Hepatocyte (in vitro differentiated cells): Measurements from ENCODE around the gene EIF2B4. TPM values are rescaled to one million over a fixed set of nuclear protein-coding genes. Genes with fewer than 3 reads are reported as not detected.

Experiments used
- DNase-seq: peaks from one replicate; pipeline ENCODE4 v3.0.0-alpha.2; 2016; ENCODE audit warnings: low spot score
- H2AFZ ChIP-seq: fragments of 200-600 bp; sonication (generic); 2 replicates; pipeline ENCODE4 v1.6.0; 2016; ENCODE audit warnings: antibody characterized with exemption, mild to moderate bottlenecking
- H3K27ac ChIP-seq: fragments of 200-600 bp; sonication (generic); 2 replicates; pipeline ENCODE4 v1.5.1; 2016; ENCODE audit warnings: mild to moderate bottlenecking
- H3K27me3 ChIP-seq: fragments of 200-600 bp; sonication (generic); 2 replicates; pipeline ENCODE4 v1.6.1; 2016
- H3K36me3 ChIP-seq: fragments of 200-600 bp; sonication (generic); replicated peaks from 2 replicates; pipeline ENCODE4 v1.5.1; 2016; ENCODE audit warnings: low read depth; ENCODE audit not compliant: insufficient read depth
- H3K4me1 ChIP-seq: fragments of 200-600 bp; sonication (generic); 2 replicates; pipeline ENCODE4 v1.5.1; 2016; ENCODE audit warnings: mild to moderate bottlenecking, moderate library complexity; ENCODE audit not compliant: insufficient read depth
- H3K4me2 ChIP-seq: fragments of 200-600 bp; sonication (generic); 2 replicates; pipeline ENCODE4 v1.6.0; 2016
- H3K4me3 ChIP-seq: fragments of 200-600 bp; sonication (generic); 2 replicates; pipeline ENCODE4 v1.5.1; 2016; ENCODE audit warnings: mild to moderate bottlenecking
- H3K79me2 ChIP-seq: fragments of 200-600 bp; sonication (generic); 2 replicates; pipeline ENCODE4 v1.6.0; 2017; ENCODE audit warnings: mild to moderate bottlenecking
- H3K9me2 ChIP-seq: fragments of 200-600 bp; sonication (generic); replicated peaks from 2 replicates; pipeline ENCODE4 v1.6.0; 2017; ENCODE audit warnings: mild to moderate bottlenecking; ENCODE audit not compliant: insufficient read depth
- H3K9me3 ChIP-seq: fragments of 200-600 bp; sonication (generic); 2 replicates; pipeline ENCODE4 v1.5.1; 2016; ENCODE audit warnings: low read depth, mild to moderate bottlenecking
- H4K20me1 ChIP-seq: fragments of 200-600 bp; sonication (generic); 2 replicates; pipeline ENCODE4 v1.6.0; 2016; ENCODE audit warnings: mild to moderate bottlenecking; ENCODE audit not compliant: insufficient read depth, poor library complexity, severe bottlenecking
- CTCF ChIP-seq: fragments of 200-600 bp; sonication (generic); IDR thresholded peaks from 2 replicates; pipeline ENCODE4 v1.5.1; 2016; ENCODE audit warnings: antibody characterized with exemption, mild to moderate bottlenecking; ENCODE audit not compliant: poor library complexity
- EZH2 ChIP-seq: fragments of 200-600 bp; sonication (generic); IDR thresholded peaks from 2 replicates; pipeline ENCODE4 v1.6.1; 2016; ENCODE audit warnings: antibody characterized with exemption, mild to moderate bottlenecking, borderline replicate concordance
- EZH2phosphoT487 ChIP-seq: fragments of 200-600 bp; sonication (generic); IDR thresholded peaks from one replicate; pipeline ENCODE4 v1.6.1; 2018; ENCODE audit warnings: antibody characterized with exemption, mild to moderate bottlenecking, low read depth, moderate library complexity; ENCODE audit not compliant: unreplicated experiment, severe bottlenecking
- WGBS: methylation state at CpG from one replicate; pipeline ENCODE4 v1.1.6; 2016; ENCODE audit warnings: low lambda C conversion rate; ENCODE audit errors: missing lambda C conversion rate; 5-methylcytosine and 5-hydroxymethylcytosine counted together
- polyA plus RNA-seq: library from polyadenylated mRNA; unstranded; fragments of >200 nt; fragmentation: Nextera tagmentation; extraction: Ambion mirVana; gene quantifications from 2 replicates; pipeline ENCODE4 v1.2.1, GENCODE V29; 2016
- total RNA-seq: library from RNA; depleted of rRNA; stranded (reverse); fragments of >200 nt; gene quantifications from 2 replicates; pipeline ENCODE4 v1.2.3, GENCODE V29; 2014

EIF2B4 gene
- total and polyA plus RNA-seq, 2 experiments from 2014 or later, result 28.7 to 68.7 TPM

DNA sequence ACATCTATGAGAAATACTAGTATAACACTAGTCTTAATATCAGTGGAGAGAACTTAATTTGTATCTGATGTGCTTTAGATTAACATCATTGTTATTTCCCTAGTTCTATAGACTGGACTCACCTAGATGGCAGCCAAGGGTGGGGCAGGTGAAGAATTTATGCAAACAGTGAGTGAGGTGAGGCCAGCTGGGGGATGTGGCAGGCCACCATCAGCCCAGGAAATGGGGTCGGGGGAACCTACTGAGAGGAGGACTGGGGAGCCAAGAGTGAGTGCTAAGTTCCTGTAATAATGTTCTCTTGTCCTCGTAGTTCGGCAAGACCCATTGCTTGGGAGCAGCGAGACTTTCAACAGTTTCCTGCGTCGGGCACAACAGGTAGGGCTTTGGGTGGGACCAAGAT, 2.8 kb upstream of the EIF2B4 start:
- DNase-seq, result no peak
- WGBS, result 96% methylated on average over 6 of the region's 6 CpGs
- no peak overlapping the region for H3K4me3 ChIP-seq
- peak overlapping the region; percentile 90 for H3K27ac ChIP-seq
- peaks cover 5% of the 10 kb centered on the region for H4K20me1 ChIP-seq
- H3K9me2 ChIP-seq, result no peaks in the 10 kb centered on the region
- H2AFZ ChIP-seq, result no peak overlapping the region
- no peaks in the 10 kb centered on the region for H3K9me3 ChIP-seq
- H3K79me2 ChIP-seq, result peaks cover 73% of the 10 kb centered on the region
- TF ChIP-seq CTCF, result no peak
- TF ChIP-seq EZH2, result no peak
- TF ChIP-seq EZH2phosphoT487, result no peak
- H3K36me3 ChIP-seq, result peaks cover 5% of the 10 kb centered on the region
- no peaks in the 10 kb centered on the region for H3K27me3 ChIP-seq
- H3K4me1 ChIP-seq, result peaks cover 26% of the 10 kb centered on the region
- peak overlapping the region; percentile 95 for H3K4me2 ChIP-seq

DNA sequence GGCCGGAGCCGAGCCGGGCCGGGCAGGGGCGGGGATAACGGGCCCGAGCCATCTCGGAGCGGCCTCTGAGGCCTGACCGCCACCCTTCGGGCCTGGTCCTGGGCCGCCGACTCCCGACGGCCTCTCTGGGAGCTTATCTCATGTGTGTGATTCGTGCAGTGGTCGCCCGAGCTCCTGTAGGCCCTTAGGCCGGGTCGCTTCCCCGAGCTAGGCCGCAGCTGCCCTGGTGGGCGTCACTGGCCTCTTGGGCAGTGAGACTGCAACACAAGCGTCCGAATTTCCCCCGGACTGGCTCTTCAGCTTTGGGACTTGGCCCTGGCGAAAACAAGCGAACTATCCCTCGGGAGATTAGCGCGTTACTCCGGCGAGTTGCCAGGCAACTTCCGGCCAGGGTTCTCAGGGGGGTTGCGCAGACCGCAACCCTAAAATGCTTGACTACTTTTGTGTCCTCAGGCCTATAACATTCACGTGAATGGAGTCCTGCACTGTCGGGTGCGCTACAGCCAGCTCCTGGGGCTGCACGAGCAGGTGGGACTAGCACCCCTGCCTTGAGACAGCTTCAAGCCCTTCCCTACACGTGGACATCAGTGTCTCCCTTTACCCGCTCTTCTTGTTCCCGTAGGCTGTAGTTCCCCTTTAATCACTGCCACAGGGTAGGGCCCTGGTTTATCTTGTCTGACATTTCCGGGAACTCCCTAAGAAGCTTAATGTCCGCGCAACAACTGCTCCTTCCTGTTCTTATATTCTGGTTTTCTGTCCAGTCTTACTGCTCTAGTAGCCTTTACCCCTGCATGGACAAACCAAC, 880 bp upstream of the EIF2B4 start:
- Histone ChIP-seq H3K27me3 (no peaks in the 10 kb centered on the region), H3K4me3 (peak overlapping the region; percentile 60), H3K79me2 (peaks cover 69% of the 10 kb centered on the region), H3K9me3 (no peaks in the 10 kb centered on the region), H3K9me2 (no peaks in the 10 kb centered on the region), H3K27ac (peak overlapping the region; percentile 90), H3K4me2 (peak overlapping the region; percentile 95), H3K4me1 (peaks cover 26% of the 10 kb centered on the region), H4K20me1 (peaks cover 5% of the 10 kb centered on the region), H3K36me3 (peaks cover 5% of the 10 kb centered on the region), H2AFZ (peak overlapping the region; percentile 53)
- TF ChIP-seq EZH2 (no peak), CTCF (no peak), EZH2phosphoT487 (no peak)
- DNase-seq, result peak; percentile 58
- 2% methylated on average over 44 of the region's 46 CpGs for WGBS

- Histone ChIP-seq H3K79me2 (peaks cover 60% of the 10 kb centered on the region), H3K4me2 (peak overlapping the region; percentile 97), H3K36me3 (peaks cover 5% of the 10 kb centered on the region), H3K4me1 (peaks cover 26% of the 10 kb centered on the region), H3K9me2 (no peaks in the 10 kb centered on the region), H4K20me1 (peaks cover 5% of the 10 kb centered on the region), H3K27me3 (no peaks in the 10 kb centered on the region), H3K27ac (peak overlapping the region; percentile 87), H3K9me3 (no peaks in the 10 kb centered on the region), H3K4me3 (peak overlapping the region; percentile 78), H2AFZ (peak overlapping the region; percentile 83)
- no peak for DNase-seq
- WGBS, result 5% methylated on average over 18 of the region's 18 CpGs
- no peak for TF ChIP-seq EZH2phosphoT487
- no peak for TF ChIP-seq EZH2
- TF ChIP-seq CTCF, result no peak
These were observed 590 bp downstream of the EIF2B4 start for GRCh38 chr2:27369471-27370025.
